Measurements from ENCODE around the gene KIFC1.

- TF ChIP-seq POLR2A (IDR thresholded peaks at IDR 0.05) (no peak), CTCF (IDR thresholded peaks at IDR 0.05 in 4 of 5, conservative IDR thresholded peaks at IDR 0.05 in 1 of 5) (no peak)
These were observed 36.1 kb downstream of the KIFC1 start for GRCh38 chr6:33427585-33428223.

Measured in gastrocnemius medialis (tissue), 4 donors.